ENCODE measurements around the gene CBX3.

CBX3 gene

DNA sequence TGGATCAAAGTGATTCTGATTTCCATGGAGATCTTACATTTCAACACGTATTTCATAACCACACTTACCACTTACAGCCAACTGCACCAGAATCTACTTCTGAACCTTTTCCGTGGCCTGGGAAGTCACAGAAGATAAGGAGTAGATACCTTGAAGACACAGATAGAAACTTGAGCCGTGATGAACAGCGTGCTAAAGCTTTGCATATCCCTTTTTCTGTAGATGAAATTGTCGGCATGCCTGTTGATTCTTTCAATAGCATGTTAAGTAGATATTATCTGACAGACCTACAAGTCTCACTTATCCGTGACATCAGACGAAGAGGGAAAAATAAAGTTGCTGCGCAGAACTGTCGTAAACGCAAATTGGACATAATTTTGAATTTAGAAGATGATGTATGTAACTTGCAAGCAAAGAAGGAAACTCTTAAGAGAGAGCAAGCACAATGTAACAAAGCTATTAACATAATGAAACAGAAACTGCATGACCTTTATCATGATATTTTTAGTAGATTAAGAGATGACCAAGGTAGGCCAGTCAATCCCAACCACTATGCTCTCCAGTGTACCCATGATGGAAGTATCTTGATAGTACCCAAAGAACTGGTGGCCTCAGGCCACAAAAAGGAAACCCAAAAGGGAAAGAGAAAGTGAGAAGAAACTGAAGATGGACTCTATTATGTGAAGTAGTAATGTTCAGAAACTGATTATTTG lies 16.3 kb upstream of the CBX3 start:
- no peak for TF ChIP-seq CTCF (IDR thresholded peaks at IDR 0.05; ENCODE audit: extremely low read depth, insufficient read depth, missing control alignments)
- DNase-seq (ENCODE audit: low spot score) = no peak
- in situ Hi-C loops (cut with MboI; ENCODE audit: low pct_unique_long_range_greater_than_20kb, low sequenced_read_pairs, unreplicated experiment) = loop anchor here (25.0 kb wide), 1 partner anchor 298 kb away; no protein-coding TSS in a partner anchor

- no peak for TF ChIP-seq CTCF (IDR thresholded peaks at IDR 0.05; ENCODE audit: extremely low read depth, insufficient read depth, missing control alignments)
- in situ Hi-C loops (cut with MboI; ENCODE audit: low pct_unique_long_range_greater_than_20kb, low sequenced_read_pairs, unreplicated experiment) = loop anchor here (25.0 kb wide), 1 partner anchor 299 kb away; no protein-coding TSS in a partner anchor
- DNase-seq (ENCODE audit: low spot score) = no peak
Observed at GRCh38 chr7:26185844-26186180, 15.7 kb upstream of the CBX3 start.

- no peak for TF ChIP-seq CTCF (IDR thresholded peaks at IDR 0.05; ENCODE audit: extremely low read depth, insufficient read depth, missing control alignments)
- DNase-seq (ENCODE audit: low spot score) = no peak
- in situ Hi-C loops (cut with MboI; ENCODE audit: low pct_unique_long_range_greater_than_20kb, low sequenced_read_pairs, unreplicated experiment) = loop anchor here (25.0 kb wide), 1 partner anchor 299 kb away; no protein-coding TSS in a partner anchor
Observed at GRCh38 chr7:26186364-26187311, 14.9 kb upstream of the CBX3 start.

DNA sequence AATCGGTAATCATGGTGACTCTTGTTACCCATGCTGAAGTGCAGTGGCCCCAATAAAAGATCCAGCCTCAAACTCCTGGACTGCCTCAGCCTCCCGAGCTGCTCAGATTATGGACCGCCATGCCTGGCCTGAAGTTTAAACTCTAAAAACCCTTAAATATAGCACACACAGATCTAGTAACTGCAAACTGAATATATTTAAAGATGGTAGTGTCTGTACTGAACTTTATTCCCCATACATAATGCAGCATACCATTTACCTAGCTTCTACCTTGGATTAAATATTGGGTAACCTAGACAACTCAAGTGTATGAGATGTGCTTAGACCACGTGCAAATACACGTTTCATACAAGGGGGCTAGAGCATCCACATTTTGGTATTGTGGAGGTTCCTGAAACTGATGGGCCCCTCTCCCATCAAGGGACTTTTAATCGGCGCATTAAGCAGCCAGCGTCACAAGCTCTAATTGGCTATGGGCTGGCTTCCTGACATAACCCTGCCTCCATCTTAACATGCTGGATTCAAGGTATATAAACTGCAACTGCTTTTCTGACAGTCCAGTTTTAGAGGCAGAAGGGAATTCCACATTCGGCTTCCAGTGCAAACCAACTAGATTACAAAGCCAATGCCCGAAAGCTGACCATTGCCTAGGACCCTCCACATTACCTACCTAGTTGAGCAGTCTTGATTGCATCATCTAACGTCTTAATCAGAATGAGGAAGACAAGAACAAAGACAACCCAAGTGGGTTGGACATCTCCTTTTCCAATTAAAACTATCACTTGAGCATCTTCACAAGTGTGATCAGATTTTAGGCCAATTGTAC lies 14.0 kb upstream of the CBX3 start:
- TF ChIP-seq CTCF (IDR thresholded peaks at IDR 0.05; ENCODE audit: extremely low read depth, insufficient read depth, missing control alignments) = no peak
- no peak for DNase-seq (ENCODE audit: low spot score)
- in situ Hi-C loops (cut with MboI; ENCODE audit: low pct_unique_long_range_greater_than_20kb, low sequenced_read_pairs, unreplicated experiment) = loop anchor here (25.0 kb wide), 1 partner anchor 300 kb away; no protein-coding TSS in a partner anchor

DNA sequence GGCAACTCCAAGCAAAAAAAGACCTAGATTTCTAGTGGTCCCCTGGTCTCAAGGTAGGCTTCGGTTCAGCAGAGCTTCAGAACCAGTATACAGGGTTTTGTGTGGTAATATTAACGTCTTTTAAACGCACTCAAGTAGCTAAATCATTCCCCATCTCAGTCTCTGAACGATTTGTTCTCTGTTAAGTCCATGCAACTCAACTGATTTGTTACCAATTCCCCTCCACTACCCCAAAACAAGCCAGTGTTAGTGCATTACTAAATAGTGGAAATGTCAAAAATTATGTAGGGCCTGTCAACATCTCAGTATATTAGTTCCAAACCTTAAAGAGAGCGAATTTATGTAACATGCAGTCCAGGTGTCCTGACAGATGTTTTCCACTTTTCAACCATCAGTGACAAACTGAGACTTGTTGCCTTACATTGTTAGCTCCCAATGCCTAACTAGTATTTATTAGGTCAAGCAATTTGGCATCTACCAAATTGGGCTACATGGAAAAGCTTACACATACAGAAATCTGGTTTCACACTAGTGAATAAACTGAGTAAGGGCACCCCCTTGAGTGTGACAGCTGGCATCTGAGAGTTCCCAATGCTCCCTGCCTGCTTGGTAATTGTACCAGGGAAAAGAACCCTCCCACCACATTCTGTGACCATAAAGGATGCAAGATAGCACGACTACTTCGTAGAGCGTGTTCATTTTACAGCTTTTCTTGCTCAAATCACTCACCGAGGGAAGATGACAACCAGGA lies 13.2 kb upstream of the CBX3 start:
- no peak for TF ChIP-seq CTCF (IDR thresholded peaks at IDR 0.05; ENCODE audit: extremely low read depth, insufficient read depth, missing control alignments)
- DNase-seq (ENCODE audit: low spot score) = no peak
- in situ Hi-C loops (cut with MboI; ENCODE audit: low pct_unique_long_range_greater_than_20kb, low sequenced_read_pairs, unreplicated experiment) = loop anchor here (25.0 kb wide), 1 partner anchor 301 kb away; no protein-coding TSS in a partner anchor
